Thoracic aorta (tissue), 2 donors: ENCODE measurements around the gene LHX5. TPM values are rescaled to one million over a fixed set of nuclear protein-coding genes. Genes with fewer than 3 reads are reported as not detected.

Source experiments
- ATAC-seq: fragments of 150-250 bp; one replicate; pipeline ENCODE4 v1.8.0; 2017; ENCODE audit warnings: low read depth; ENCODE audit not compliant: insufficient number of reproducible peaks, low FRiP score
- DNase-seq: peaks from one replicate; pipeline ENCODE4 v3.0.0-alpha.2; 2020; ENCODE audit warnings: low spot score
- H3K27ac ChIP-seq, 2 donors: fragments of 200-600 bp; sonication (generic); 1 replicate in 1 of 2; 2 replicates in 1 of 2; pipeline ENCODE4 v1.5.1; 2016; ENCODE audit warnings: mild to moderate bottlenecking in 2 of 2, moderate library complexity in 2 of 2
- H3K27me3 ChIP-seq: fragments of 200-600 bp; sonication (generic); replicated peaks from 2 replicates; pipeline ENCODE4 v1.6.0; 2016; ENCODE audit warnings: mild to moderate bottlenecking; ENCODE audit not compliant: insufficient read depth
- H3K36me3 ChIP-seq: fragments of 200-600 bp; sonication (generic); one replicate; pipeline ENCODE4 v1.5.1; 2016
- H3K4me1 ChIP-seq, 2 donors: fragments of 200-600 bp; sonication (generic); 1 replicate in 1 of 2; 2 replicates in 1 of 2; pipeline versions ENCODE4 v1.5.1 to v1.6.0; 2016; ENCODE audit warnings: low read depth in 2 of 2, mild to moderate bottlenecking in 1 of 2; ENCODE audit not compliant: control insufficient read depth in 1 of 2
- H3K4me3 ChIP-seq: fragments of 200-600 bp; sonication (generic); 2 replicates; pipeline ENCODE4 v1.5.1; 2016; ENCODE audit warnings: mild to moderate bottlenecking
- H3K9me3 ChIP-seq: fragments of 200-600 bp; sonication (generic); 2 replicates; pipeline ENCODE4 v1.5.1; 2016
- CTCF ChIP-seq: fragments of 200-600 bp; sonication (generic); IDR thresholded peaks from one replicate; pipeline ENCODE4 v1.5.1; 2019; ENCODE audit warnings: antibody characterized with exemption
- total RNA-seq, 2 donors: library from RNA; depleted of rRNA; stranded (reverse); fragments of >200 nt; gene quantifications; one replicate each; pipeline versions ENCODE4 v1.1.0 to v1.2.3, GENCODE V29; 2016

The LHX5 gene
- total RNA-seq, 2 donors from 2014 or later: not detected

DNA sequence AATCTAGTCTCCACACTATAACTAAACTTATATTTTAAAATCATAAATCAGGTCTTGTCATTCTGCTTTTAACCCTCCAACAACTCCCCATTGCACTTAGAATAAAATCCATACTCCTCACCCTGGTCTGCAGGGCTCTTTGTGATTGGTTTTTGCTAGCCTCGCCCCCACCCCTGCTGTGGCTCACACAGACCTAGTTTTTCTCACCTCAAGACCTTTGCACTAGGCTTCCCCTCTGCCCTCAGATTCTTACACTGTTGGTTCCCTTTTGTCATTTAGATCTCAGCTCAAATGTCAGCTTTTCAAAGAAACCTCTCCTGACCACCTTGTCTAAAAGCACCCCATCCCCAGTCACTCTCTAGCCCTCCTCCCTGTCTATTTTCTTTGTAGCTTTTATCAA is 10.7 kb upstream of the LHX5 start:
- no peaks in the 10 kb centered on the region for H3K9me3 ChIP-seq
- no peak for ATAC-seq
- TF ChIP-seq CTCF: no peak
- H3K4me1 ChIP-seq: no peaks in the 10 kb centered on the region
- H3K4me3 ChIP-seq: no peak overlapping the region
- H3K36me3 ChIP-seq: no peaks in the 10 kb centered on the region
- no peak for DNase-seq
- peaks cover 6% of the 10 kb centered on the region for H3K27me3 ChIP-seq
- no peak overlapping the region for H3K27ac ChIP-seq

- DNase-seq (no peak), ATAC-seq (no peak)
- H3K27me3 ChIP-seq: peaks cover 6% of the 10 kb centered on the region
- TF ChIP-seq CTCF: no peak
- no peaks in the 10 kb centered on the region for H3K36me3 ChIP-seq
- H3K27ac ChIP-seq: no peak overlapping the region
- H3K4me3 ChIP-seq: no peak overlapping the region
- H3K4me1 ChIP-seq: no peaks in the 10 kb centered on the region
- H3K9me3 ChIP-seq: no peaks in the 10 kb centered on the region
Observed at GRCh38 chr12:113480336-113480971, 8.8 kb upstream of the LHX5 start.

- no peak overlapping the region for H3K4me3 ChIP-seq
- no peaks in the 10 kb centered on the region for H3K4me1 ChIP-seq
- peaks cover 6% of the 10 kb centered on the region for H3K27me3 ChIP-seq
- no peaks in the 10 kb centered on the region for H3K36me3 ChIP-seq
- DNase-seq (no peak), ATAC-seq (no peak)
- H3K9me3 ChIP-seq: no peaks in the 10 kb centered on the region
- TF ChIP-seq CTCF: no peak
- H3K27ac ChIP-seq: no peak overlapping the region
Observed at GRCh38 chr12:113479590-113480335, 8.1 kb upstream of the LHX5 start.

GRCh38 chr12:113479216-113479589 is 7.5 kb upstream of the LHX5 start:
- Histone ChIP-seq H3K27me3 (peaks cover 6% of the 10 kb centered on the region), H3K27ac (no peak overlapping the region)
- ATAC-seq: no peak

More at GRCh38 chr12:113479216-113479589, 7.5 kb upstream of the LHX5 start:
- Histone ChIP-seq H3K36me3 (no peaks in the 10 kb centered on the region), H3K9me3 (no peaks in the 10 kb centered on the region), H3K4me1 (no peaks in the 10 kb centered on the region), H3K4me3 (no peak overlapping the region)
- no peak for DNase-seq
- TF ChIP-seq CTCF: no peak
